GM15510 (cell line): Measurements from ENCODE around the gene ALK.

Source experiments
- POLR2A ChIP-seq: IDR thresholded peaks from 3 replicates; pipeline ENCODE4 v1.6.1; 2011; ENCODE audit warnings: borderline replicate concordance; ENCODE audit not compliant: insufficient read length; ENCODE audit errors: extremely low read depth

ALK gene

GRCh38 chr2:29218550-29219125 lies 702.7 kb downstream of the ALK start:
- no peak for TF ChIP-seq POLR2A

GRCh38 chr2:29218071-29218470 lies 703.3 kb downstream of the ALK start:
- TF ChIP-seq POLR2A, result no peak

- no peak for TF ChIP-seq POLR2A
Measured at GRCh38 chr2:29216609-29216909, 704.8 kb downstream of the ALK start.

GRCh38 chr2:29215739-29216608 lies 705.4 kb downstream of the ALK start:
- TF ChIP-seq POLR2A, result no peak

- TF ChIP-seq POLR2A, result no peak
Measured at GRCh38 chr2:29215073-29215472, 706.3 kb downstream of the ALK start.

- no peak for TF ChIP-seq POLR2A
Measured at GRCh38 chr2:29213888-29214291, 707.5 kb downstream of the ALK start.

- TF ChIP-seq POLR2A, result no peak
Measured at GRCh38 chr2:29212009-29212408, 709.4 kb downstream of the ALK start.

- no peak for TF ChIP-seq POLR2A
Measured at GRCh38 chr2:29209551-29209950, 711.8 kb downstream of the ALK start.

GRCh38 chr2:29207352-29208148 lies 713.8 kb downstream of the ALK start:
- no peak for TF ChIP-seq POLR2A

- TF ChIP-seq POLR2A, result no peak
Measured at GRCh38 chr2:29206941-29207340, 714.4 kb downstream of the ALK start.

GRCh38 chr2:29202819-29203495 lies 718.4 kb downstream of the ALK start:
- no peak for TF ChIP-seq POLR2A

GRCh38 chr2:29201979-29202378 lies 719.4 kb downstream of the ALK start:
- TF ChIP-seq POLR2A, result no peak

GRCh38 chr2:29196792-29197788 lies 724.3 kb downstream of the ALK start:
- no peak for TF ChIP-seq POLR2A

GRCh38 chr2:29195796-29196195 lies 725.6 kb downstream of the ALK start:
- TF ChIP-seq POLR2A, result no peak
